Naive B cell (primary cell): Measurements from ENCODE around the gene AVPR2. TPM values are rescaled to one million over a fixed set of nuclear protein-coding genes. Genes with fewer than 3 reads are reported as not detected.

Source experiments
- ATAC-seq, 2 donors: fragments of 150-1000 bp; cut with Tn5 transposase; 2 replicates each; pipeline ENCODE4 v1.10.0; 2021; ENCODE audit warnings: low read depth in 2 of 2, mild to moderate bottlenecking in 2 of 2, moderate library complexity in 2 of 2
- DNase-seq: peaks from one replicate; pipeline ENCODE4 v3.0.0; 2022
- H3K27ac Mint-ChIP-seq, 6 donors: one replicate each; pipeline ENCODE4 v1.8.0; 2020 to 2022; ENCODE audit warnings: mild to moderate bottlenecking in 6 of 6, mixed read lengths in 6 of 6, moderate library complexity in 5 of 6, inconsistent platforms in 2 of 6
- H3K27me3 Mint-ChIP-seq, 3 donors: one replicate each; pipeline ENCODE4 v1.8.0; 2021 to 2022; ENCODE audit warnings: mixed read lengths in 3 of 3, mild to moderate bottlenecking in 1 of 3
- H3K36me3 Mint-ChIP-seq, 2 donors: one replicate each; pipeline ENCODE4 v1.8.0; 2020 to 2022; ENCODE audit warnings: mixed read lengths in 2 of 2, inconsistent platforms in 1 of 2, mild to moderate bottlenecking in 1 of 2
- H3K4me1 Mint-ChIP-seq, 3 donors: one replicate each; pipeline ENCODE4 v1.8.0; 2020 to 2022; ENCODE audit warnings: mixed read lengths in 3 of 3, inconsistent platforms in 1 of 3, mild to moderate bottlenecking in 1 of 3, moderate library complexity in 1 of 3
- H3K4me3 Mint-ChIP-seq, 8 donors: one replicate each; pipeline ENCODE4 v1.8.0; 2020 to 2022; ENCODE audit warnings: mild to moderate bottlenecking in 8 of 8, mixed read lengths in 8 of 8, moderate library complexity in 8 of 8, inconsistent platforms in 2 of 8
- H3K9me3 Mint-ChIP-seq, 7 donors: one replicate each; pipeline ENCODE4 v1.8.0; 2020 to 2022; ENCODE audit warnings: mixed read lengths in 7 of 7, mild to moderate bottlenecking in 5 of 7, inconsistent platforms in 2 of 7, moderate library complexity in 1 of 7
- polyA plus RNA-seq, 6 donors: library from polyadenylated mRNA; unstranded; fragments of 300-500 nt; fragmentation: Illumina TruSeq; gene quantifications; one replicate each; pipeline ENCODE4 v1.2.3, GENCODE V29; 2021; ENCODE audit warnings: low read depth in 6 of 6

Gene AVPR2
- under 1 TPM in 1 of 6 donors, not detected in 5; 0.25 TPM for polyA plus RNA-seq

GRCh38 chrX:153903991-153904957 lies at the start of gene AVPR2:
Gene AVPR2 (plus strand): TSS chrX:153904673. CDS start chrX:153905146, 473 bp downstream.
- DNase-seq, result no peak
- Mint-ChIP-seq H3K27me3 (no peaks in the 10 kb centered on the region), H3K9me3 (no peaks in the 10 kb centered on the region), H3K4me1 (peaks cover 37 to 51% (median 50%) of the 10 kb centered on the region in 3 donors), H3K4me3 (peak within 1 kb of the TSS; percentile 37 to 76 (median 58)), H3K36me3 (no peaks in the 10 kb centered on the region), H3K27ac (peak within 1 kb of the TSS in 4 of 6 donors; percentile 24 to 89 (median 68))
- ATAC-seq, result peak in 1 of 2 donors; percentile 15

GRCh38 chrX:153854702-153855101 lies 49.8 kb upstream of the AVPR2 start:
- ATAC-seq (no peak), DNase-seq (no peak)
- H3K4me3 Mint-ChIP-seq, result no peak overlapping the region
- no peaks in the 10 kb centered on the region for H3K9me3 Mint-ChIP-seq
- peaks cover 11 to 18% (median 12%) of the 10 kb centered on the region in 3 donors for H3K4me1 Mint-ChIP-seq
- no peak overlapping the region for H3K27ac Mint-ChIP-seq
- H3K27me3 Mint-ChIP-seq, result peaks cover 5 to 37% (median 37%) of the 10 kb centered on the region in 3 donors
- peaks cover 0 to 4% of the 10 kb centered on the region in 2 donors for H3K36me3 Mint-ChIP-seq

- Mint-ChIP-seq H3K9me3 (no peaks in the 10 kb centered on the region), H3K4me3 (peak overlapping the region in 1 of 8 donors; percentile 80), H3K27ac (no peak overlapping the region), H3K4me1 (peaks cover 11 to 18% (median 18%) of the 10 kb centered on the region in 3 donors), H3K36me3 (no peaks in the 10 kb centered on the region), H3K27me3 (peaks cover 0 to 17% (median 16%) of the 10 kb centered on the region in 3 donors)
- no peak for ATAC-seq
- DNase-seq, result no peak
Observed at GRCh38 chrX:153857348-153857903, 47.0 kb upstream of the AVPR2 start.

GRCh38 chrX:153861151-153861550 lies 43.3 kb upstream of the AVPR2 start:
- H3K27ac Mint-ChIP-seq, result no peak overlapping the region
- H3K27me3 Mint-ChIP-seq, result peaks cover 0 to 7% (median 6%) of the 10 kb centered on the region in 3 donors
- DNase-seq (no peak), ATAC-seq (no peak)
- H3K36me3 Mint-ChIP-seq, result peaks cover 0 to 6% of the 10 kb centered on the region in 2 donors
- H3K4me1 Mint-ChIP-seq, result peaks cover 11 to 18% (median 14%) of the 10 kb centered on the region in 3 donors
- H3K4me3 Mint-ChIP-seq, result no peak overlapping the region
- no peaks in the 10 kb centered on the region for H3K9me3 Mint-ChIP-seq

- H3K27me3 Mint-ChIP-seq, result peaks cover 0 to 8% (median 6%) of the 10 kb centered on the region in 3 donors
- H3K4me1 Mint-ChIP-seq, result peaks cover 11 to 14% (median 14%) of the 10 kb centered on the region in 3 donors
- H3K4me3 Mint-ChIP-seq, result no peak overlapping the region
- H3K36me3 Mint-ChIP-seq, result peaks cover 0 to 6% of the 10 kb centered on the region in 2 donors
- no peaks in the 10 kb centered on the region for H3K9me3 Mint-ChIP-seq
- no peak overlapping the region for H3K27ac Mint-ChIP-seq
- DNase-seq (no peak), ATAC-seq (no peak)
Observed at GRCh38 chrX:153861733-153862310, 42.7 kb upstream of the AVPR2 start.

- peak overlapping the region in 1 of 8 donors; percentile 57 for H3K4me3 Mint-ChIP-seq
- H3K4me1 Mint-ChIP-seq, result peaks cover 5 to 8% (median 6%) of the 10 kb centered on the region in 3 donors
- H3K36me3 Mint-ChIP-seq, result peaks cover 0 to 6% of the 10 kb centered on the region in 2 donors
- peak overlapping the region in 1 of 6 donors; percentile 21 for H3K27ac Mint-ChIP-seq
- DNase-seq (no peak), ATAC-seq (no peak)
- no peaks in the 10 kb centered on the region for H3K9me3 Mint-ChIP-seq
- H3K27me3 Mint-ChIP-seq, result peaks cover 0 to 8% (median 2%) of the 10 kb centered on the region in 3 donors
Observed at GRCh38 chrX:153862369-153863250, 41.9 kb upstream of the AVPR2 start.

- peaks cover 3 to 5% (median 4%) of the 10 kb centered on the region in 3 donors for H3K4me1 Mint-ChIP-seq
- H3K9me3 Mint-ChIP-seq, result no peaks in the 10 kb centered on the region
- H3K36me3 Mint-ChIP-seq, result peaks cover 0 to 6% of the 10 kb centered on the region in 2 donors
- DNase-seq (no peak), ATAC-seq (no peak)
- H3K27me3 Mint-ChIP-seq, result peaks cover 0 to 8% (median 0%) of the 10 kb centered on the region in 3 donors
- H3K27ac Mint-ChIP-seq, result peak overlapping the region in 1 of 6 donors; percentile 21
- no peak overlapping the region for H3K4me3 Mint-ChIP-seq
Observed at GRCh38 chrX:153863251-153863991, 41.1 kb upstream of the AVPR2 start.

GRCh38 chrX:153864101-153864500 lies 40.4 kb upstream of the AVPR2 start:
- Mint-ChIP-seq H3K4me3 (no peak overlapping the region), H3K9me3 (no peaks in the 10 kb centered on the region), H3K4me1 (peaks cover 3 to 5% (median 4%) of the 10 kb centered on the region in 3 donors), H3K27ac (no peak overlapping the region), H3K36me3 (peaks cover 0 to 6% of the 10 kb centered on the region in 2 donors), H3K27me3 (peaks cover 0 to 8% (median 0%) of the 10 kb centered on the region in 3 donors)
- DNase-seq (no peak), ATAC-seq (no peak)

GRCh38 chrX:153864561-153865320 lies 39.7 kb upstream of the AVPR2 start:
- peaks cover 0 to 2% (median 0%) of the 10 kb centered on the region in 7 donors for H3K9me3 Mint-ChIP-seq
- peak overlapping the region in 1 of 6 donors; percentile 9 for H3K27ac Mint-ChIP-seq
- DNase-seq, result no peak
- H3K4me3 Mint-ChIP-seq, result no peak overlapping the region
- H3K4me1 Mint-ChIP-seq, result peaks cover 0 to 5% (median 0%) of the 10 kb centered on the region in 3 donors
- peaks cover 0 to 8% (median 0%) of the 10 kb centered on the region in 3 donors for H3K27me3 Mint-ChIP-seq
- ATAC-seq, result no peak
- peaks cover 0 to 6% of the 10 kb centered on the region in 2 donors for H3K36me3 Mint-ChIP-seq

- DNase-seq, result no peak
- Mint-ChIP-seq H3K9me3 (peaks cover 0 to 2% (median 0%) of the 10 kb centered on the region in 7 donors), H3K36me3 (peaks cover 0 to 6% of the 10 kb centered on the region in 2 donors), H3K4me1 (peaks cover 0 to 5% (median 0%) of the 10 kb centered on the region in 3 donors), H3K4me3 (no peak overlapping the region), H3K27me3 (peaks cover 0 to 8% (median 0%) of the 10 kb centered on the region in 3 donors), H3K27ac (peak overlapping the region in 1 of 6 donors; percentile 49)
- no peak for ATAC-seq
Observed at GRCh38 chrX:153865321-153865580, 39.2 kb upstream of the AVPR2 start.

GRCh38 chrX:153865685-153866084 lies 38.8 kb upstream of the AVPR2 start:
- H3K27ac Mint-ChIP-seq, result peak overlapping the region in 1 of 6 donors; percentile 19
- H3K36me3 Mint-ChIP-seq, result peaks cover 0 to 6% of the 10 kb centered on the region in 2 donors
- no peak for DNase-seq
- H3K4me1 Mint-ChIP-seq, result peaks cover 0 to 2% (median 0%) of the 10 kb centered on the region in 3 donors
- ATAC-seq, result no peak
- H3K4me3 Mint-ChIP-seq, result no peak overlapping the region
- peaks cover 0 to 8% (median 0%) of the 10 kb centered on the region in 3 donors for H3K27me3 Mint-ChIP-seq
- H3K9me3 Mint-ChIP-seq, result peaks cover 0 to 2% (median 0%) of the 10 kb centered on the region in 7 donors
